HCT116 (cell line): Measurements from ENCODE around the gene COL18A1.

Experiments used
- CTCF ChIP-seq, 3 experiments: fragments of 200-600 bp in 1 of 3; sonication (generic) in 1 of 3; IDR thresholded peaks in 2 of 3; conservative IDR thresholded peaks in 1 of 3; 2 replicates each; pipeline ENCODE4 v1.5.1; 2012 to 2017; ENCODE audit warnings: low read depth in 2 of 3, low read length in 2 of 3, antibody characterized with exemption in 1 of 3, borderline replicate concordance in 1 of 3, control low read depth in 1 of 3, mild to moderate bottlenecking in 1 of 3, mixed read lengths in 1 of 3, mixed run types in 1 of 3, moderate library complexity in 1 of 3; ENCODE audit not compliant: insufficient read depth in 1 of 3
- POLR2A ChIP-seq: IDR thresholded peaks from 2 replicates; pipeline ENCODE4 v1.7.0; 2011; ENCODE audit warnings: borderline replicate concordance; ENCODE audit not compliant: insufficient read depth, insufficient read length; ENCODE audit errors: extremely low read depth
- POLR2AphosphoS5 ChIP-seq: IDR thresholded peaks from 2 replicates; pipeline ENCODE4 v1.6.1; 2011; ENCODE audit warnings: mild to moderate bottlenecking, low read depth, low read length, moderate library complexity
- RAD21 ChIP-seq: IDR thresholded peaks from 2 replicates; pipeline ENCODE4 v1.6.1; 2012; ENCODE audit warnings: low read depth, mild to moderate bottlenecking
- SIN3A ChIP-seq: IDR thresholded peaks from 2 replicates; pipeline ENCODE4 v1.6.1; 2012; ENCODE audit warnings: low read depth
- ZBTB33 ChIP-seq: IDR thresholded peaks from 2 replicates; pipeline ENCODE4 v1.6.1; 2011; ENCODE audit warnings: mild to moderate bottlenecking, low read length, moderate library complexity; ENCODE audit not compliant: insufficient replicate concordance; ENCODE audit errors: extremely low read depth
- TF ChIP-seq, protein P1 (sequence below): IDR thresholded peaks from 2 replicates; pipeline ENCODE4 v1.6.1; 2012; ENCODE audit warnings: low read depth
- TF ChIP-seq, protein P2 (sequence below): IDR thresholded peaks from 2 replicates; pipeline ENCODE4 v1.6.1; 2012

DNA sequence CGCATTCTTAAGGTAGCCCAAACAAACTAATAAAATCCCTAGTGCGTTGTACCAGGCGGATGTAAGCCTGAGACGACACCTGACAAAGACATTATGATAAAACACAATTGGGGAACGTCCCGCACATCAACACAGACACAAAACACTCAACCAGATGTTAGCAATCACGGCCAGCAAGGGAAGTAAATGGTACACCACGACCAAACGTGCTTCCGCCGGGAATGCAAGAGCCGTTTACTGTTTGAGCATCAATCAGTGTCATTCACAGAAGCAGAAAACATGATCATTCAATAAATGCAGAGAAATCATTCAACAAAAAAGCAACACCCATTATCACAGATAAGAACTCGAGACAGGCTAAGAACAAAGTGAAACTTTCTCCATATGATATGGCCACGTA lies 49.4 kb upstream of the COL18A1 start:
- TF ChIP-seq CTCF (IDR thresholded peaks at IDR 0.05 in 2 of 3, conservative IDR thresholded peaks at IDR 0.05 in 1 of 3; ENCODE audit: borderline replicate concordance in 1 of 3, insufficient read depth in 1 of 3, low read depth in 2 of 3, low read length in 2 of 3) (no peak), POLR2A (no peak), SIN3A (no peak), RAD21 (no peak), ZBTB33 (no peak), POLR2AphosphoS5 (no peak)
- TF ChIP-seq, protein P1, sequence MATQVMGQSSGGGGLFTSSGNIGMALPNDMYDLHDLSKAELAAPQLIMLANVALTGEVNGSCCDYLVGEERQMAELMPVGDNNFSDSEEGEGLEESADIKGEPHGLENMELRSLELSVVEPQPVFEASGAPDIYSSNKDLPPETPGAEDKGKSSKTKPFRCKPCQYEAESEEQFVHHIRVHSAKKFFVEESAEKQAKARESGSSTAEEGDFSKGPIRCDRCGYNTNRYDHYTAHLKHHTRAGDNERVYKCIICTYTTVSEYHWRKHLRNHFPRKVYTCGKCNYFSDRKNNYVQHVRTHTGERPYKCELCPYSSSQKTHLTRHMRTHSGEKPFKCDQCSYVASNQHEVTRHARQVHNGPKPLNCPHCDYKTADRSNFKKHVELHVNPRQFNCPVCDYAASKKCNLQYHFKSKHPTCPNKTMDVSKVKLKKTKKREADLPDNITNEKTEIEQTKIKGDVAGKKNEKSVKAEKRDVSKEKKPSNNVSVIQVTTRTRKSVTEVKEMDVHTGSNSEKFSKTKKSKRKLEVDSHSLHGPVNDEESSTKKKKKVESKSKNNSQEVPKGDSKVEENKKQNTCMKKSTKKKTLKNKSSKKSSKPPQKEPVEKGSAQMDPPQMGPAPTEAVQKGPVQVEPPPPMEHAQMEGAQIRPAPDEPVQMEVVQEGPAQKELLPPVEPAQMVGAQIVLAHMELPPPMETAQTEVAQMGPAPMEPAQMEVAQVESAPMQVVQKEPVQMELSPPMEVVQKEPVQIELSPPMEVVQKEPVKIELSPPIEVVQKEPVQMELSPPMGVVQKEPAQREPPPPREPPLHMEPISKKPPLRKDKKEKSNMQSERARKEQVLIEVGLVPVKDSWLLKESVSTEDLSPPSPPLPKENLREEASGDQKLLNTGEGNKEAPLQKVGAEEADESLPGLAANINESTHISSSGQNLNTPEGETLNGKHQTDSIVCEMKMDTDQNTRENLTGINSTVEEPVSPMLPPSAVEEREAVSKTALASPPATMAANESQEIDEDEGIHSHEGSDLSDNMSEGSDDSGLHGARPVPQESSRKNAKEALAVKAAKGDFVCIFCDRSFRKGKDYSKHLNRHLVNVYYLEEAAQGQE, result no peak
- TF ChIP-seq, protein P2, sequence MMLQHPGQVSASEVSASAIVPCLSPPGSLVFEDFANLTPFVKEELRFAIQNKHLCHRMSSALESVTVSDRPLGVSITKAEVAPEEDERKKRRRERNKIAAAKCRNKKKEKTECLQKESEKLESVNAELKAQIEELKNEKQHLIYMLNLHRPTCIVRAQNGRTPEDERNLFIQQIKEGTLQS, result no peak
